ENCODE results near the gene QPCTL. TPM values are rescaled to one million over a fixed set of nuclear protein-coding genes. Genes with fewer than 3 reads are reported as not detected.

QPCTL gene
- total RNA-seq, 1 donor from 2014 or later: 21.8 TPM

GRCh38 chr19:45657520-45658167 lies 34.8 kb upstream of the QPCTL start:
- H3K27ac ChIP-seq (ENCODE audit: low read depth, low read length): no peak overlapping the region
- no peak overlapping the region for H3K27ac Mint-ChIP-seq (ENCODE audit: unreplicated experiment)
- H4K20me1 ChIP-seq (ENCODE audit: insufficient read depth, low read length): no peaks in the 10 kb centered on the region
- H3K79me2 ChIP-seq (ENCODE audit: insufficient read depth, low read length): no peaks in the 10 kb centered on the region
- H3K9me3 Mint-ChIP-seq (ENCODE audit: unreplicated experiment): no peaks in the 10 kb centered on the region
- no peak overlapping the region for H3K4me3 ChIP-seq (ENCODE audit: insufficient read depth, low read depth, low read length)
- H3K9ac ChIP-seq (ENCODE audit: low read length): no peak overlapping the region
- peaks cover 9% of the 10 kb centered on the region for H3K27me3 ChIP-seq (ENCODE audit: insufficient read depth, low read length)
- no peaks in the 10 kb centered on the region for H3K36me3 ChIP-seq (ENCODE audit: insufficient read depth, low read length)
- FAIRE-seq (no peak), DNase-seq (ENCODE audit: low read depth) (no peak)
- H2AFZ ChIP-seq (ENCODE audit: low read depth, low read length): no peak overlapping the region
- TF ChIP-seq EZH2 (IDR thresholded peaks at IDR 0.05; ENCODE audit: insufficient read depth, low read length) (no peak), CTCF (IDR thresholded peaks at IDR 0.05; ENCODE audit: insufficient read depth, low read depth, low read length) (no peak)
- no peak overlapping the region for H3K4me2 ChIP-seq (ENCODE audit: low read length)
- no peak overlapping the region for H3K4me3 Mint-ChIP-seq (ENCODE audit: unreplicated experiment)
- H3K4me1 ChIP-seq (ENCODE audit: insufficient read depth, low read length): no peaks in the 10 kb centered on the region
- H3K4me1 Mint-ChIP-seq (ENCODE audit: low read depth, unreplicated experiment): no peaks in the 10 kb centered on the region
- H3K27me3 Mint-ChIP-seq (ENCODE audit: low read depth, unreplicated experiment): peaks cover 27% of the 10 kb centered on the region
- no peaks in the 10 kb centered on the region for H3K9me3 ChIP-seq (ENCODE audit: insufficient read depth, low read depth, low read length)
- no peaks in the 10 kb centered on the region for H3K36me3 Mint-ChIP-seq (ENCODE audit: low read depth, unreplicated experiment)

- H3K9ac ChIP-seq (ENCODE audit: low read length): no peak overlapping the region
- H3K9me3 Mint-ChIP-seq (ENCODE audit: unreplicated experiment): no peaks in the 10 kb centered on the region
- TF ChIP-seq EZH2 (IDR thresholded peaks at IDR 0.05; ENCODE audit: insufficient read depth, low read length): no peak
- no peak for TF ChIP-seq CTCF (IDR thresholded peaks at IDR 0.05; ENCODE audit: insufficient read depth, low read depth, low read length)
- no peak overlapping the region for H3K4me3 ChIP-seq (ENCODE audit: insufficient read depth, low read depth, low read length)
- no peak overlapping the region for H3K27ac ChIP-seq (ENCODE audit: low read depth, low read length)
- H3K27me3 ChIP-seq (ENCODE audit: insufficient read depth, low read length): peaks cover 9% of the 10 kb centered on the region
- peak overlapping the region; percentile 15 for H3K27ac Mint-ChIP-seq (ENCODE audit: unreplicated experiment)
- H4K20me1 ChIP-seq (ENCODE audit: insufficient read depth, low read length): no peaks in the 10 kb centered on the region
- peaks cover 27% of the 10 kb centered on the region for H3K27me3 Mint-ChIP-seq (ENCODE audit: low read depth, unreplicated experiment)
- no peak overlapping the region for H3K4me3 Mint-ChIP-seq (ENCODE audit: unreplicated experiment)
- no peaks in the 10 kb centered on the region for H3K36me3 Mint-ChIP-seq (ENCODE audit: low read depth, unreplicated experiment)
- no peaks in the 10 kb centered on the region for H3K4me1 ChIP-seq (ENCODE audit: insufficient read depth, low read length)
- H3K9me3 ChIP-seq (ENCODE audit: insufficient read depth, low read depth, low read length): no peaks in the 10 kb centered on the region
- H2AFZ ChIP-seq (ENCODE audit: low read depth, low read length): no peak overlapping the region
- DNase-seq (ENCODE audit: low read depth): no peak
- FAIRE-seq: no peak
- no peaks in the 10 kb centered on the region for H3K79me2 ChIP-seq (ENCODE audit: insufficient read depth, low read length)
- no peaks in the 10 kb centered on the region for H3K36me3 ChIP-seq (ENCODE audit: insufficient read depth, low read length)
- no peak overlapping the region for H3K4me2 ChIP-seq (ENCODE audit: low read length)
- no peaks in the 10 kb centered on the region for H3K4me1 Mint-ChIP-seq (ENCODE audit: low read depth, unreplicated experiment)
Observed at GRCh38 chr19:45659096-45659729, 33.3 kb upstream of the QPCTL start.

GRCh38 chr19:45660636-45661035 lies 31.8 kb upstream of the QPCTL start:
- peaks cover 27% of the 10 kb centered on the region for H3K27me3 Mint-ChIP-seq (ENCODE audit: low read depth, unreplicated experiment)
- H3K36me3 Mint-ChIP-seq (ENCODE audit: low read depth, unreplicated experiment): no peaks in the 10 kb centered on the region
- H3K4me1 Mint-ChIP-seq (ENCODE audit: low read depth, unreplicated experiment): no peaks in the 10 kb centered on the region
- no peaks in the 10 kb centered on the region for H3K79me2 ChIP-seq (ENCODE audit: insufficient read depth, low read length)
- H3K9ac ChIP-seq (ENCODE audit: low read length): no peak overlapping the region
- H3K27ac ChIP-seq (ENCODE audit: low read depth, low read length): no peak overlapping the region
- H3K4me2 ChIP-seq (ENCODE audit: low read length): no peak overlapping the region
- no peak overlapping the region for H2AFZ ChIP-seq (ENCODE audit: low read depth, low read length)
- no peaks in the 10 kb centered on the region for H4K20me1 ChIP-seq (ENCODE audit: insufficient read depth, low read length)
- no peak overlapping the region for H3K27ac Mint-ChIP-seq (ENCODE audit: unreplicated experiment)
- H3K4me1 ChIP-seq (ENCODE audit: insufficient read depth, low read length): no peaks in the 10 kb centered on the region
- DNase-seq (ENCODE audit: low read depth) (no peak), FAIRE-seq (no peak)
- H3K9me3 ChIP-seq (ENCODE audit: insufficient read depth, low read depth, low read length): no peaks in the 10 kb centered on the region
- H3K4me3 Mint-ChIP-seq (ENCODE audit: unreplicated experiment): no peak overlapping the region
- H3K4me3 ChIP-seq (ENCODE audit: insufficient read depth, low read depth, low read length): no peak overlapping the region
- H3K36me3 ChIP-seq (ENCODE audit: insufficient read depth, low read length): no peaks in the 10 kb centered on the region
- no peaks in the 10 kb centered on the region for H3K9me3 Mint-ChIP-seq (ENCODE audit: unreplicated experiment)
- H3K27me3 ChIP-seq (ENCODE audit: insufficient read depth, low read length): peaks cover 9% of the 10 kb centered on the region
- TF ChIP-seq CTCF (IDR thresholded peaks at IDR 0.05; ENCODE audit: insufficient read depth, low read depth, low read length) (no peak), EZH2 (IDR thresholded peaks at IDR 0.05; ENCODE audit: insufficient read depth, low read length) (no peak)
